GM12872 (cell line): ENCODE data around the gene MPL.

Source experiments
- CTCF ChIP-seq: IDR thresholded peaks from 3 replicates; pipeline ENCODE4 v1.5.1; 2011; ENCODE audit warnings: low read depth, mild to moderate bottlenecking, low read length, moderate library complexity; ENCODE audit not compliant: insufficient read depth

The MPL gene

DNA sequence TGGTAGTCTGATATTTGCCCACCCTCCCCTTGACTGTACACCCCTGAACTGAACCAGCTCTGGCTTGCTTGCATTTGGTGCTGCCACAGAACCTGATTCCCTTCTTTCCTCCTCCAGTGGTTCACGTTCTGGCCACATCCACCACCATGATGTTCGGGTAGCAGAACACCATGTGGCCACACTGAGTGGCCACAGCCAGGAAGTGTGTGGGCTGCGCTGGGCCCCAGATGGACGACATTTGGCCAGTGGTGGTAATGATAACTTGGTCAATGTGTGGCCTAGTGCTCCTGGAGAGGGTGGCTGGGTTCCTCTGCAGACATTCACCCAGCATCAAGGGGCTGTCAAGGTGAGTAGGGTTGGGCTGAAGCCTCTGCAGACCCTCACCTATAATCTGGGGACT is 23.0 kb downstream of the MPL start:
- TF ChIP-seq CTCF = no peak

- TF ChIP-seq CTCF = no peak
Observed at GRCh38 chr1:43363283-43363934, 25.8 kb downstream of the MPL start.

DNA sequence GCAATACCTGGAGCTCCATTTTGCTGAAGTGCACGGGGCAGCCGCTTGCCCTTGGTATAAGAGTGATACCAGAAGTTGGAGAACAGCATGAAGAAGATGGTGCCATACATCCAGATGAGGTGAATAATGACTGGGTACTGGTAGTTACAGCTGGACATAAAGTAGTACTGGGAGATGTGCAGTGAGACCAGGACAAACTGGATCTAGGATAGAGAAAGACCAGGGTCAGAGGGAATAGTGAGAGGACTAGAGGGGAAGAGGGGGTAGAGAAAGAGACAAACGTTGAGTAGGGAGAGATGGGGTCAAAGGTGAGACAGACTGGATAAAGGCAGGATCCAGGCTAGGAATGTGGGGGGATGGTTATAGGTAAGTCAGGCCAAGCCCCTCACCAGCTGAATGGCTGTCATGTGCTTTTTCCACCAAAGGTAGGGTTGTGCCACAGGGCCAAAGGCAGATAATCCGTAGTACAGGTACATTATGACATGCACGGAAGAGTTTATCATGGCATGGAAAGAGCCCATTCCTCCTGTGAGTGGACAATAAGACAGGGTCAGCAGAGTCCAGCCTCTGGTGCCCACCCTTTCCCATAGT is 26.4 kb downstream of the MPL start:
- no peak for TF ChIP-seq CTCF

DNA sequence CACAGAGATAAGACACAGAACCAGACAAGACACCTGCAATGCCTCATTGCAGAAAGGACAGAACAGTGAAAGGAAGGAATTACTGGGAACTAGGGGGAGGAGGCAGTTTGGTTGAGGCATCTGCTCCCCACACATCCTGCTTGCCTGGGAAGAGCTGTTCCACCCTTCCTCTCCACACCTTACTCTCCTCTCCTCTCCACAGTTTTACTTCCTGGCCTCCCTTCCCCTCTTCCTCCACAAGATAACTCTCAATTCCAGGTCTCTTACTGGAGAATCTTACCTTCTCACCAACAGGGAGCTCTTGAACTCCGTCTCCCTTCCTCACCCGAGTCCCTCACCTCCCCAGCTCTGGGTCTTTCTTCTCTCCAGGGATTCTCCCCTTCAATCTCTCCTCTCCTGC is 28.1 kb downstream of the MPL start:
- no peak for TF ChIP-seq CTCF

DNA sequence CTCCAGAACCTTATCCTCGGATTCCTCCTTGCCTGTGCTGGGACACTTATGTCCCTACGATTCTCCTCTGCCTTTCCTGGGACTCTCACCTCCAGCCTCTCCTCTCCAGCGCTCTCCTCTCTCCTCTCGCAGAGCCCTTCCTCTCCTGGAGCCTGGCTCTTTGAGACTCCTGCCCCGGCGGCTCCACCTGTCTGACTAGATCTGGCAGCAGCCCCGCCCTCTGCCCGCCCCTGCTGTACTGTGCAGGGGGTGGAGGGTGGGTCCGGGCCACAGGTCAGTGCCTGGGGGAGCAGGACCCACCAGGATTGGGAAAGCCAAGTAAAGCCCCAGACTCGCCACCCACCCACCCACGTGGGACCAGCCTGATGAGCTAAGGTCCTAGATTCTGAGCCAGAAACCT is 28.6 kb downstream of the MPL start:
- TF ChIP-seq CTCF = no peak

DNA sequence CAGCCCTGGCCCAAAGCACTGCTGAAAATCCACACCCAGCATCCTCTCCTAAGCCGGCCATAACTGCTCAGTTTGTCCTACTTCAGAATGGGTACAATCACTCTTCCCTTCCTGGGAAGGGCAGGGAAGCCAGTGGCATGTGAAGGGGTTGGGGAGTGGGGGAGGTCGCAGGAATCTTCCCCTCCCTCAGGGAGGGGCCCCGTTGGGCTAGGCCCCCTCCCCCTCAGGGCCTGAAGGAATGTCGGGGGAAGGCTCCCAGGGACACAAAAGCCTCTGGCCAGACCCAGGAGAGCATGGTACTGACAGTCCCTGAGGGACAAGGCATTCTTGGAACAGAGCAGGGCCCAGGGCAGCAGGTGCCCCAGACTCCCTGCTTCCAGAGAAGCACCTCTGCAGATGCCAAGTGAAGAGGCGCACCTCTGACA is 29.0 kb downstream of the MPL start:
- no peak for TF ChIP-seq CTCF

DNA sequence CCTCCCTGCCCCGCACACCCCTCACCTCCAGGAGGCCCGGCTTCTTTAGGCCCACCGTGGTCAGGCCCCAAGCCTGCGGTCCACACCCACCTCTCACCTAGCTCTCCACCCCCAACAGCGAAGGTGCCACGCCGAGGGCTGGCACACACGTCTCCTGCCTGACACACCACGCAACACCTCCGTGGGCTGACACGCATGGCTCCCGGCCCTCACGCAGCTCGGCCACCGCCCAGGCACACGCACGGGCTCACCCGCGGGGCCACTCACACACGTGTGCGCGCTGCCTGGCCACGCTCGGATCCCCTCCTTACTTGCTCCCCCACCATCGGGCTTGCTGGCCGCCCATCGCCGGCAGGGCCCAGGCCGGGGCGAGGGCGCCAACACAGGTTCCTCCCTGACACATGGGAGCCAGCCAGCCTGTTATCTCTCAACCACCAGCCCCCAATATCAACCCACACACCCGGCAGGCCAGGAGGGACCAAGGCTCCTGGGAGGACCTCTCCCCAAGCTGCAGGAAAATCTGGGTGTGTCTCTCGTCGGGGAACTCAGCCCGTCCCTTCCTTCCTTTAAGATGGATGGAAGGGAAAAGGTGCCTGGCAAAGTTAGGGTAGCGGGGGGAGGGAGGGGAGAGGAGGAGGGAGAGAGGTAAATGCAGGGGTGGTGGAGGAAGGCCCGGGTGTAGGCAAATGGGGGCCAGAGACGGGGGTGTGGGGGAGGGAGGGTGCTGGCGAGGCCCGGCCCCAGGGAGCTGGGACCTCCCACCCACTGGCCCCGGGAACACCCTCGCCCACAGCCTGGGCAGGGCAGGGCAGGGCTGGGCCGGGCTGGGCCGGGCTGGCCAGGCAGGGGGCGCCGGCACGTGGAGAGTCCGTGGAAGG is 29.6 kb downstream of the MPL start:
- TF ChIP-seq CTCF = no peak
